HG02678 (cell line): ENCODE measurements around the gene PDE4D.
"Not testable (repeated sequence)": the region's sequence is repeated elsewhere in the genome, so short reads cannot be mapped to it uniquely, and the experiment has no call there.

Source experiments
- ATAC-seq: cut with Tn5 transposase; IDR thresholded peaks from one replicate; pipeline ENCODE4 v1.9.1; 2021; ENCODE audit warnings: mild to moderate bottlenecking, moderate library complexity; ENCODE audit not compliant: unreplicated experiment

The PDE4D gene

DNA sequence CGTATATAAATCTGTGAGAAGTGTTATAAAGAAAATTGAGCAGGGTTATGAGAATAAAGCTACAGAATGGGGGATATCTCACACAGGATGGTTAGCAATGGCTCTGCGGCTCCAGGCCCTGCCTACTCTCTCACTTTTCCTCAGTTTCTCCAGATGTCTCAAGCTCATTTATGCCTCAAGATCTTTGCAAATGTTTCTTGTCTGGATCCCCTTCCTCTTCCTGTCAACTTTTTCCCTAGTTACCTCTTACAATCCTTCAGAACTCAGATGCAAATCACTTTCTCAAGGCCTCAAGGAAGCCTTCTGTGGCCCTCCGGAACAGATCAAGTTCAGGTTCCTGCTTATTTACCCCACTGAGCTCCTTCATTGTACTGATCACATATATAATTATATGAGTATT, 924.3 kb downstream of the PDE4D start:
- ATAC-seq, result no peak

DNA sequence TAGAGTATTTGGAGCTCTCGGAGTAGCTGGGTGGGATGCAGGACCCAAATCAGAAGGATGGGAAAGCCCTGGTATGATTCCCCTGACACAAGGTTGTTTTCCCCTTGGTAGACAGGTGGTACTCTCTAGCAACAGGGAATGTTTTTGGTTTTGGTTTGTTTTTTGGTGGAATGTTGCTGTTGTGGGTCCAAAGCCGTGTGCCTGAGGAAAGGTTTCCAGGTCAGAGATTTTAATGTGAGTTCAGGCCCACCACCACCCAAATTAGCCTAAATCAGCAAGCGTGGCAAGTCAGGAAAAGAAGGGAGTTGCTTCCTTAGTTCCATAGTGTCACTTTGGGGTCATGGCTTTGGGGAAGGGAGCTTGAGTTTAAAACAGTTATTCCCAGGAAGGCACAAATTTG, 925.2 kb downstream of the PDE4D start:
- no peak for ATAC-seq

DNA sequence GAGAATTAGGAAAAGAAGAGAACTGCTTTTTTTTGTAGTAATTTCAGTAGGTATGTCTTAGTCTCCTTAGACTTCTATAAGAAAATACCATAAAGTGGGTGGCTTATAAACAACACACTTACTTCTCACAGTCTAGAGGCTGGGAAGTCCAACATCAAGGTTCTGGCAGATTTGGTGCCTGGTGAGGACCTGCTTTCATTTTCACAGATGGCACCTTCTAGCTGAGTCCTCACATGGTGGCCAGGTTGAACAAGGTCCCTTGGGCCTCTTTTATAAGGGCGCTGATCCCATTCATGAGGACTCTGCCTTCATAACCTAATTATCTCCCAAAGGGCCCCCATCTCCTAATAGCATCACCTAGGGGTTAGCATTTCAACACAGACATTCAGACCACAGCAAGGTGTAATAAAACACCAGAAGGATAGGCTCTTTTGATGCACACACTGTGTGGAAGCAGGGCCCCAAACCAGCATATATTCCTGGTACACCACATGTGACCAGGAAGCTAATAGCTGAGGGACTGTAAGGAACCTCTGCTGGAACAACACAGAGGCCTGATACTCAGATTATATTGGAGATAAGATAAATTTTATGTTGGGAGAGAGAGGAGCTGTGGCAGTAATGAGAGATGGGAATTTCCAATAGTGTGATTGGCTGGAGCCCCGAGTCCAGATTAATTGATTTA, 925.8 kb downstream of the PDE4D start:
- ATAC-seq, result no peak

DNA sequence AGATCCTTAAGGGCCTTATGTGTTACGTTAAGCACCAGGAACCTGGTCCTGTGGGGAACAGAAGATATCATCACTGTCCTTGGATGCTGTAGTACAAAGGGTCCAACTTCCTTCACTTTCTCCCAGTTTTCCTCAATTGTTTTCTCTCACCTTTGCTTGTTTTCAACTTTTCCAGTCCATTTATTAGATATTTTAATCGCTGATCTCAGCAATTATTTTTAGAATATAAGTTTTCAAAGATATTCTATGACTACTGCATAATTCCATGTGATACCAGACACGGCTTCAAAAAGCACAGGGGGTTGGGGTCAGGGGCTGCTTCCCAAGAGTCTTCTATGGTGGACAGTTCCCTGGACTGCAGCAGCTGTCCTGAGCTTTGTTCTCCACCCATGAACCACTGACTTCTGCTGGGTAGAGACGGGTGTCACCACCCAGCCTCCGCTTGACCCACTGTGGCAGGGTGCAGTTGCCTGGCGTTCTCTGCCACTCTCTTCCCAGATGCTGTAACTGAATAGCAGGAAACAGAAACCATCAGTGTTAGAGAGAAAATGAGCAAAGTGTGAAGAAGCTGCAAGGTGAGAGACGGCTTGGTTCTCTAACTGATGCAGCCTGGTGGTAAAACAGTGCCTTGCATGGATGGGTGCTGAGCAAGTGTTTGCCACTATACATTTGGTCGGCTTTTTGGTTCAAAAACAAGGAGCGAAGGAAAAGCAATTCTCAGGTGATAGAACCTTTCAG, 927.7 kb downstream of the PDE4D start:
- no peak for ATAC-seq

DNA sequence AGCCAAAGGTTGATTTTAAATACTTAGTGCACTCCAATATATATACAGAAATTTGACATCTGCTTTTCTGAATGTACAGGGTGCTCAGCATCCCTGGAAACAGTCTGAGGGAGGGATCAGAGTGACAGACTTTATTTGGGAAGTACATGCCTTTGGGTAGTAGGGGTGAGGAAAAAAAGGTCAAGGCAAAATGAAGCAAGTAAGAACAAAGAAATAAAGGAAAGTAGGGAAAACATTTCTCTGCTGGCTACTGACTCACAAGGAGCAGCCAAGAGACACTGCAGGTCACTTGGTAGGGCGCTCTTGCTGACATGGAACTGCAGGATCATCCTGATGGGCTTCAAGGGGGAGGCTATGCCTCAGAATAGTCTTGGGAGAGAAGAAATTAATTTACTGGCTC, 929.7 kb downstream of the PDE4D start:
- ATAC-seq, result no peak

DNA sequence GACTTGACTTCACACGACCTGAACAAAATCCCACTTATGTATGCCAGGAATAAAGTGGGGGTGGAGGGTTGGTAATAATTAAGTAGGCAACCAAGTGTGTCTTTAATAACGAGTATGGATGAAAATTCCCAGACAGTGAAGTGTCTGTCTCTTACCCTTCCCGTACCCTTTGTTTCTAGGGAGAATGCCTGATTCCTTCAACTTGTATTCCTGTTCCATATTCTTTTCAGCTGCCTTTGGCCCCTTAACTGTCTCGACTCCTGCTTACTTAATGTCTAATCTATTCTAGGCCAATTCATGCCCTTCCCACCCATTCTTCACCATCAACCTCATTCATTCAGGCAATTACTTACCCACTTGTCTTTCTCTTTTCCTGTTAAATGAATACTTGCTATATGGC, 930.2 kb downstream of the PDE4D start:
- no peak for ATAC-seq

DNA sequence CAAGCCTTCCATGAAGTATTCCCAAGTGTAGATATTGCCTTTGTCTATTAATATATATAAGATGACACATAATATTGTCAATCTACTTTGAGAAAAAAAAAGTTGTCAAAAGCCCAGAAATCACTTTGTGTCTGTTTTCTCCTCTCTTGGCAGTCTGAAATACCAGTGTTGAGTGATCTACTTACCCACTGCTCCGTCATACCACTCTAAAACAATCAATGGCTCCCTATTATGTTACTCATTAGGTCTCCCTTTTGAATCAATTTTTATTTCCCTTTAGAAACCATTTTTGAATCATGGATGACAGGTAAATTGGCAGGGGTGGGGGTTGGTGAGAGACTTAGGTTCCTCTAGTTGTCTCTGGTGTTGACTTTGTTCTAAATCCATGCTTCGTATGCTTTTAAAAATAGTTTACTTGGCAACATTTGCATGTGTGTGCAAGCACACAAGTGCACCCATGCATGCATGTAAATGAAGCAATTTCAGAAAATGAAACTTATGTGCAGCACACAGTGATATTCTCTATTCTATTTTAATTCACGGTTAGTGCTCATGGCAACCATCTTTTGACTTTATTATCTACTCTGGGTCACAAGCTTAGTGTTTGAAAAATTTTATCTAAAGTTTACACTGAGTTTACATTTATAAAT, 931.8 kb downstream of the PDE4D start:
- no peak for ATAC-seq

DNA sequence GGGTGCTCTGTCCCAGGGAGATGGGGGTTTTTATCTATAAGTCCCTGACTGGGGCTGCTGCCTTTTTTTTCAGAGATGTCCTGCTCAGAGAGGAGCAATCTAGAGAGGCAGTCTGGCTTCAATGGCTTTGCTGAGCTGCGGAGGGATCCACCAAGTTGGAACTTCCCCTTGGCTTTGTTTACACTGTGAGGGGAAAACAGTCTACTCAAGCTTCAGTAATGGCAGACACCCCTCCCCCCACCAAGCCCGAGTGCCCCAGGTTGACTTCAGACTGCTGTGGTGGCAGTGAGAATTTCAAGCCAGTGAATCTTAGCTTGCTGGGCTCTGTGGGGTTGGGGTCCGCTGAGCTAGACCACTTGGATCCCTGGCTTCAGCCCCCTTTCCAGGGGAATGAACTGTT, 934.8 kb downstream of the PDE4D start:
- ATAC-seq, result no peak

DNA sequence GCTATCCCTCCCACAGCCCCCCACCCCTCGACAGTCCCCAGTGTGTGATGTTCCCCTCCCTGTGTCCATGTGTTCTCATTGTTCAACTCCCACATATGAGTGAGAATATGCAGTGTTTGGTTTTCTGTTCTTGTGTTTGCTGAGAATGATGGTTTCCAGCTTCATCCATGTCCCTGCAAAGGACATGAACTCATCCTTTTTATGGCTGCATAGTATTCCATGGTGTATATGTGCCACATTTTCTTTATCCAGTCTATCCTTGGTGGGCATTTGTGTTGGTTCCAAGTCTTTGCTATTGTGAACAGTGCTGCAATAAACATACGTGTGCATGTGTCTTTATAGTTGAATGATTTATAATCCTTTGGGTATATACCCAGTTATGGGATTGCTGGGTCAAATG, 940.3 kb downstream of the PDE4D start:
- not testable (repeated sequence) for ATAC-seq

DNA sequence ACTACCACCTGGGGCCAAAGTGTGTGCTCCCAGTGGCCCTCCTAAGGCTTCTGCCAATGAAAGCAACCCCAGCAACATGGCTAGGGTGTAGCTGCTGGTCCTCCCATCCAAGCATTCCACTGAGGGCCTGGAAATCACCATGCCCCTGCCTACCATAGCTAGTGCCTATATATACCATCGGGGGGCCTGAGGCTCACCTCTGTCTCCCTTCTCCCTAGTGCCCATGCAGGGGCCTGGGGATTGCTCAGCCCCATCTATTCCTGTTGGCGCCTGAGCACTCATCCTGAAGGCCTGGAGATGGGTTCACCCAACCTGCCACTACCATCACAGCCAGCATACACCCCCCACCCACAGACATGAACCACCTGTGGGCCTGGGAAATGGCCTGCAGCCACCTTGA, 943.3 kb downstream of the PDE4D start:
- no peak for ATAC-seq

DNA sequence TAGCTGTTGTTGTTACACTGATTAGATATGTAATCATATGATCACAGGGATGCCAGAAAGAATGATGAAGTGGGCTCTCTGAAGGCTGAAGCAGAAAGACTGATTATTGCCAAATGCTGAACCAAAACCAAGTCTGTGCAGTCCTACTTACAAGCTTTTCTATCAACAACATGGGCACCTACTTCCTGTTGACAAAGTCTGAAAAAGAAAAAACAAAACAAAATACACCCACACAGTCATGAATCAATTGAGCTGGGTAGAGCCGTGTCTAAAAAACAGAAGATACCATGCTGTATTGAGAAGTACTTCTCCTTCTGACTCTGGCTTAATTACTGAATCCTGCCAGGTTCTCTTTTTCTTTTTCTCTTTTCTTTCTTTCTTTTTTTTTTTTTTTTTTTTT, 947.3 kb downstream of the PDE4D start:
- ATAC-seq, result no peak

DNA sequence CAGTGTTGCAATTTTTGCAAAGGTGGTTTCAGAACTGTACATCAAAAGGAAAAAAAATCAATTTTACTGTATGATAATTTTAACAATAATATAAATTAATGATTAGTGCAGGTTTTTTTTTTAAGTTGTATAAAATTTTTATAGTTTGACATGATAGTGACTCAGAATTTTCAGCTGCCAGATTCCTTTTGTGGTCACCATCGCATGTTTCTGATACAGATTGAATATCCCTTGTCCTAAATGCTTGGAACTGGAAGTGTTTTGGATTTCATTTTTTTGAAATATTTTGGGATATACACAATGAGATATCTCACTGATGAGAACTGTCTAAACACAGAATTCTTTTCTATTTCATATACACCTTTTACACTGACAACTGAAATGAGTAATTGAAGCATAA, 949.3 kb downstream of the PDE4D start:
- ATAC-seq, result no peak

DNA sequence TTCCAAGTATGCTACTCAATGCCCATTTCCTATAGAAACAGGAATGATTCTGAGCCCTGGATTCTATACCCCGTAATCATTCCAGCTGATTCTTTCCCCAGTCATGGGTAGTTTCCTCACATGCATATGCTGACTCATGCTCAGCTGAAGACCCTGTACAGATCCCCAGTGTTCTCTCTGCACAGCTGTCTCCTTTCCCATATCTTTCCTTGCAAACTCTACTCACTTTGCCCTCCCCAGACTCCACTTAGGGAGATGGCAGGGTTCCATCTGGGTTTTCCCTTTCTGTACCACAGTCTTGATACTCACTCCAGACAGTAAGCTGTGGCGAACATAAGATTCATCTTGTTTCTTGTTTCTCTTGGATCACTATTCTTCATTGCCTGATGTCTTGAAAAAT, 953.1 kb downstream of the PDE4D start:
- no peak for ATAC-seq

DNA sequence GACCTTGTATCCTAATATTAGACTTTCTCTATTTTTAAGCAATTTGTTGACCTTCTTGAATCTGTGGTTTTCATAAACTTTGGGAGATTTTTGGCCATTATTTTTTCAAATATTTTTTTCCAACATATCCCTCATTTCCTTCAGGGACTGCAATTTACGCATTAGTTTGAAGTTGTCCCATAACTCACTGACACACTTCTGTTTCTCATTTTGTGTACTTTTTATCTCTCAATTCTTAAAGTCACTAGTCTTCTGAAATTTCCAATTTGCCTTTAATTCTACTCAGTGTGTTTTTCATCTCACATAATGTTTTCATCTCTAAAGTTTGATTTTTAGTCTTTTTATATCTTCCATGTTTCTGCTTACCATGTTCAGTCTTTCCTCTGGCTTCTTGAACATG, 953.9 kb downstream of the PDE4D start:
- ATAC-seq, result no peak

DNA sequence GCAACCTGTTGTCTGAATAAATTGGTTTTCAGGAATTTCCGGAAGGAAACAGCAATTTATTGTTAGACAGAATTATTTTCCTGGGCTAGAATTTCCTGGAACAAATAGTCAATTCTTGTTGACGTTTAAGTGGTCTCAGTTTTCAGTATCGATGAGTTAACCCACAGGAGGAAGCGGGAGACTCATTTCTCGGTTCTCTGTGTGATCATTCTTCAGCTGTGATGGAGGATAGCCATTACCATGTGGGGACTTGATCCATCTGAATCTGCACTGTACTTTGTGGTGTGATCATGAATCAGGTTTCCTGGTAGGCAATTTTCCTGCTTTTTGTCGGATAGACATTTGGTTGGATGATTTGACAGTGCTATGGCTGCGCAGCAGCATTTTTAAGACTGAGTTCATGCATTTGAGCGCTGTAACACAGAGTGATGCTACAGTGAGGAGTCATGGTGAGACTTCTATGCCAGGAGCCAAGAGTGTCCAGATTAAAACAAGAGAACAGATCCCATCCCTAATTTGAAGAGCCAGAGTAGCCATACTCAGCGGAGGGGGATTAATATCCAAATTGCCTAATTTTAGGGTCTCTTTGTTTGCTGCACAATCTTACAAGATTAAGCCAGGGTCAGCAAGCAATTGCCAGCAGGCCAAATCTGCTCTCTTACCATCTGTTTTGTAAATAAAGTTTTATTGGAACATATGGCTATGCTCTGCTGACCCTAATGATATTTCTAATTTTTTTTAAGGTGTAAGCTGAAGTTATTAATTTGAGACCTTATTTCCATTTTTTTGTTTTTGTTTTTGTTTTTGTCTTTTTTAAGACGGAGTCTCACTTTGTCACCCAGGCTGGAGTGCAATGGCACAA, 954.7 kb downstream of the PDE4D start:
- ATAC-seq, result no peak

DNA sequence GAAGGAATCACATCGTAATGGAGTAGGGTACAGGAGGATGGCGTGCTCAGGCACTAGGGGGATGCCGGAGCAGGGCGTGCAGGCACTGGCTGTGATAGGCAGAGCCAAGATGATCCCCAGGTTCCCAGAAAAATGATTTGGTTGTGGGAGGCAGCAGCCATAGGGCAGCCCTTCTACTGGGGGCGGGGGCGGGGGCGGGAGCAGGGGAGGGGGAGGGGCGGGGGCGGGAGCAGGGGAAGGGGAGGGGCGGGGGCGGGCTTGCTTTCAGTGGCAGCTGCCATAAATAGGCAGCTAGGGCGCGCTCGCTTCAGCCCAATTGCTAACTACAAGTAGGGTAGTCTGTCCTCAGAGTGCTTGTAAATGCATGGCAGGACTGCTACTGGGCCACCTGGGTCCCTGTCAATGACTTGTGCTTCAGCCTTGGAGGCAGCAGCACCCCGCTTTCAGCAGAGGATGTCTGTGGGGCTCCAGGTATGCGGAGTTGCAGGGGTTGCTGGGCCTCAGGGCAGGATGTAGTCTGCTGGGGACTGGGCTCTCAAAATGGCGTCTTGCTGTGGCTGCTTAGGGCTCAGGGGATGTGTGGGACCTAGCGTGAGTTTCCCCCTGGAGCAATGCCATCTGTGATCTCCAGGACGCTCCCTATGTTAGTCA, 956.4 kb downstream of the PDE4D start:
- no peak for ATAC-seq

DNA sequence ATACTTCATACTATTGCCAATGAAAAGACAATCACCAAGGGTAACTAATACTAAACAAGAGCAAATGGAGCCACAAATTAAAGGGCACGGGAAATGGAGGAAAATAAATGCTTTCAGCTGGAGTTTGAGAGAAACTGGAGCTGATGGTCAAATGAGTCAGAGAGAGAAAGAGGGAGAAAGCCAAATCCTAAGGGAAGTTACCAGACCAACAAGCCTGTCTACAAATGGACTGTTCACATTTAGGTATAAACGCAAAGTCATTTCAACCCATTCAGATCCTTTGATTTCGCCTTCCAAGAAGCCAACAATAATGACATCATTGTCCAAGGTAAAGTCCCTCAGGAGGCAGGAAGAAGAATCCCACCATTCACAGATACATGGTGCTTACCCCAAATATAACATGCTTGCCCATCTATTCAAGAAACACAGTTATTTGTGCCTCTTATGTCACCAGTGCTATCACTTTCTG, 958.9 kb downstream of the PDE4D start:
- ATAC-seq, result no peak

DNA sequence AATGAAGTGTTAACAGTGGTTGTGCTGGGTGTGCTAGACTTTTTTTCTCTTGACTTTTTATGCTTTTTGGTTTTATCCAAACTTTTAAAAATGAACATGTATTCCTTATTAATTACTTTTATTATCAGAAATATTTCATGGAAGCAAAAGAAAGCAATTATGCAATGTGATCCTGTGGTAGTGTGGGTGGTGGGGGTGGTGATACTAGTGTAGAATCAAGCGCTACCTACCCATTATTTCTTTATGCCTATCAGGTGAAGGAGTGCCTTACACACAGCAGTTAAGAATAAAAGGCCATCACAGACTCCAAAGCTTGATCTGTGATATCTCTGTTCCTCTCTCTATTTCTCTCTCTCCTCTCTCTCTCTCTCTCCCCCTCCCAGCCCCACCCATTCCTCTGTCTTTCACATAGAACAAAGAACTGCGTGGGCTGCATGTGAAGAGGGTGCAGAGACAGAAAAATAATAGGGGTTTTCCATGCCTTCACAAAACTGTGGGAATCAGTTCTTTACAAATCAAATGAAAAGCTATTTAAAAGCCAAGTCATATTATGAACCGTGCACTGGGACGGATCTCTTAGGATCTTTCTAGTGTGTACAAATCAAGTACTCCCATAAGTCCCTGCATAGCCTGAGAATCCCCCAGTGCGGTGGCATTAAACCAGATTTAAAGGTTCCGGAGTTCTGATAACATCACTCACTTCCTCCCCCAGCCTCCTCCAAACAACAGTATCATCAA, 959.5 kb downstream of the PDE4D start:
- ATAC-seq, result no peak

DNA sequence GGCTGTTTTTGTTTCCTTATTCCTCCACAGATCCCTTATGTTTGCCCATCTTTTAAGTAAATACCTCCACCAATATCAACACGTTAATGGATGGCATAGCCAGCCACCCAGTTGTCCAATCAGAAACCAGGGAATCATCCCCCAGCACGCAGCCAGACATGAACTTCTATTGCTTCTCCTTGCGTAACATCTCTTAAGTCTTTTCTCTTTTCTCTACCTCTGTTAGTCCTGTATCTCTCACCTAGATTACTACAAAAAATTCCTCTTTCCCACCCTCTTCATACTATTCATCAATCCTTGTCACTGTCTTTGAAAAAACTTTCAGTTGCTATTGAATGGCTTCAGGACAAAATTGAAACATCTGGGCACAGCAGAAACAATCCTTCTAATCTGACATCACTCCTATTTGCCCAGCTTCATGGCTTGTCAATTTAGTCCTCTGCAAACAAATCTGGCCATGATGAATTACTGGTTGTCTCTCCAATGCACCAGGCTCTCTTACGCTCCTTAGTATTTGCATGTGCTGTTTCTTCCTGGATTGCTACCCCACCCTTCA, 961.4 kb downstream of the PDE4D start:
- no peak for ATAC-seq

DNA sequence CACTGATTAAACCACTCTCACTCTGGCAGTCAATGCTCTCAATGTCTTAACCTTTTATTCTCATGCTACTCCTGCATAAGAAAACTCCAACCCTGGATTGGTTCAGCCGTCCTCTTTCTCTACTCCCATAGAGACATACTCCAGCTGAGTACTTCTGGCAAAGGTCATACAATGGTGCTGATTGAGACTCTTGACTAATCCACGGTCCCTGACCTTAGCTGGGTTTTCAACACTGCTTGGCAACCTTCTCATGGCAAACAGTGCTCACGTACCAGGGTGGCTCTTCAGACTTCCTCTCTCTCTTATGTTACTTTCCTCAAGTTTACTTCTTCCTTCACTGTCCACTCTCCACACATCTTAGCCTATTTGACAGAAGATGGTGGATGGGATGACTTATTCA, 963.0 kb downstream of the PDE4D start:
- no peak for ATAC-seq
